IPS-18a (cell line): ENCODE measurements around the gene VOPP1.

Source experiments
- H3K27ac ChIP-seq: one replicate; pipeline ENCODE4 v1.5.1; 2013; ENCODE audit warnings: low read length
- H3K27me3 ChIP-seq: one replicate; pipeline ENCODE4 v1.6.1; 2013; ENCODE audit warnings: mild to moderate bottlenecking, low read length; ENCODE audit not compliant: control insufficient read depth, insufficient read depth
- H3K36me3 ChIP-seq: one replicate; pipeline ENCODE4 v1.6.1; 2013; ENCODE audit warnings: low read depth, low read length; ENCODE audit not compliant: control insufficient read depth
- H3K4me1 ChIP-seq: one replicate; pipeline ENCODE4 v1.6.1; 2013; ENCODE audit warnings: low read depth, low read length; ENCODE audit not compliant: control insufficient read depth
- H3K4me3 ChIP-seq: one replicate; pipeline ENCODE4 v1.5.1; 2013; ENCODE audit warnings: low read length
- H3K9ac ChIP-seq: one replicate; pipeline ENCODE4 v1.6.1; 2013; ENCODE audit warnings: mild to moderate bottlenecking, low read length, moderate library complexity
- H3K9me3 ChIP-seq: one replicate; pipeline ENCODE4 v1.6.1; 2013; ENCODE audit warnings: low read depth, low read length; ENCODE audit not compliant: control insufficient read depth

Gene VOPP1

GRCh38 chr7:55535617-55536016 lies 36.7 kb downstream of the VOPP1 start:
- Histone ChIP-seq H3K9ac (no peak overlapping the region), H3K9me3 (no peaks in the 10 kb centered on the region), H3K4me1 (peaks cover 23% of the 10 kb centered on the region), H3K27ac (no peak overlapping the region), H3K4me3 (no peak overlapping the region), H3K27me3 (no peaks in the 10 kb centered on the region), H3K36me3 (no peaks in the 10 kb centered on the region)

- Histone ChIP-seq H3K36me3 (no peaks in the 10 kb centered on the region), H3K4me3 (no peak overlapping the region), H3K9ac (no peak overlapping the region), H3K27ac (no peak overlapping the region), H3K9me3 (no peaks in the 10 kb centered on the region), H3K27me3 (no peaks in the 10 kb centered on the region), H3K4me1 (peaks cover 20% of the 10 kb centered on the region)
These were observed 37.2 kb downstream of the VOPP1 start for GRCh38 chr7:55534916-55535590.

GRCh38 chr7:55534262-55534915 lies 37.9 kb downstream of the VOPP1 start:
- H3K9ac ChIP-seq = no peak overlapping the region
- H3K4me3 ChIP-seq = no peak overlapping the region
- H3K27ac ChIP-seq = no peak overlapping the region

DNA sequence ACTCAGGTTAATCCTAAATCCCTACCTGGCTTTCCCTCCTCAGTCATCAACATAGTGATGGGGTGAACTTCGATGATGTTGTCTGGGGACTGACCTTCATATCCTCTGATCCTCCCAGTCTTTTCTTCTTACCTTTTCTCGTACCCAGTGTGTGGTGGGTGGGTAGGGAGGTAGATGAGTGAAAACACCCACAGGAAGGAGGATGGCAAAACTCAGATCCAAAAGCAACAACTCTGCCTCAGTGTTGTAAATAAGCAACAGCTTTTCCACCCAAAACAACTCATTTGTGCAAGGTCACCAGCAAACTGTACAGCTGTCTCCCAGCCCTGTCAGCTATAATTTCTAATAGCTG lies 38.6 kb downstream of the VOPP1 start:
- Histone ChIP-seq H3K27ac (no peak overlapping the region), H3K9ac (no peak overlapping the region), H3K9me3 (no peaks in the 10 kb centered on the region), H3K4me3 (no peak overlapping the region), H3K4me1 (peaks cover 13% of the 10 kb centered on the region), H3K27me3 (no peaks in the 10 kb centered on the region), H3K36me3 (no peaks in the 10 kb centered on the region)

More at GRCh38 chr7:55534262-55534915, 37.9 kb downstream of the VOPP1 start:
- Histone ChIP-seq H3K27me3 (no peaks in the 10 kb centered on the region), H3K9me3 (no peaks in the 10 kb centered on the region), H3K36me3 (no peaks in the 10 kb centered on the region), H3K4me1 (peaks cover 15% of the 10 kb centered on the region)

DNA sequence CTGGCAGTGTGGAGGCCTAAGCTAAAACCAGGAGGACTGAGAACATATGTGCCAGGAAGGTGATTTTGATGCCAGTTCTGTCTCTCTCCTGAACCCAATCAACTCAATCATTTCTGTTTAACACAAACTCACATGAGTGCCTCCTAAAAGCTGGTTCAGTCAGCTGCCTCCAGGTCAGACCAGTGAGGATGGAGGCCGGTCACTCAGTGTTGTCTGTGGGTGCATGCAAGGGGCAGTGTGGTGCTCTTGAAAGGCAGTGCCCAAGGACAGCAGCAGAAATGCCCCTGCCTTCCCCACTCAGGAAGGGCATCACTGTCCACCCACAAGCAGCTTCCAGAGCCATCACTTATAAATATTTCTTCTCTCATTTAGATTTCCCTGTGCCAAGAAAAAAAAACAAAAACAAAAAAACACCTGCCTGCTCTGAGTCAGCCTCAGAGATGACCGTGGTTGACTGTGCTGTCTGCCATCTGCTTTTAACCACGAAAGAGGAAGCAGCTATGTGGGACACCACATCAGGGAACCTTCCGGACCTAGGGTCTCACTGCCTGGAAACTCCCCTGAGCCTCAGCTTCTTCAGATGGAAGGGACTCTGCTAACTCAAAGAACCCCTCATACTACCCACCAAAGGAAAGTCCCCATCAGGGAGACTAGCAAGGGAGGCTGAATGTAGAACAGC lies 39.1 kb downstream of the VOPP1 start:
- H3K27ac ChIP-seq = no peak overlapping the region
- peaks cover 7% of the 10 kb centered on the region for H3K4me1 ChIP-seq
- H3K9me3 ChIP-seq = no peaks in the 10 kb centered on the region
- H3K9ac ChIP-seq = no peak overlapping the region
- no peaks in the 10 kb centered on the region for H3K27me3 ChIP-seq
- no peaks in the 10 kb centered on the region for H3K36me3 ChIP-seq
- H3K4me3 ChIP-seq = no peak overlapping the region

- no peaks in the 10 kb centered on the region for H3K36me3 ChIP-seq
- H3K4me1 ChIP-seq = peaks cover 8% of the 10 kb centered on the region
- H3K27me3 ChIP-seq = no peaks in the 10 kb centered on the region
- H3K9ac ChIP-seq = no peak overlapping the region
- H3K9me3 ChIP-seq = no peaks in the 10 kb centered on the region
- no peak overlapping the region for H3K27ac ChIP-seq
- H3K4me3 ChIP-seq = no peak overlapping the region
These were observed 40.0 kb downstream of the VOPP1 start for GRCh38 chr7:55532150-55532917.

- peaks cover 11% of the 10 kb centered on the region for H3K4me1 ChIP-seq
- no peaks in the 10 kb centered on the region for H3K9me3 ChIP-seq
- no peaks in the 10 kb centered on the region for H3K36me3 ChIP-seq
- no peak overlapping the region for H3K27ac ChIP-seq
- H3K27me3 ChIP-seq = no peaks in the 10 kb centered on the region
- H3K4me3 ChIP-seq = no peak overlapping the region
- no peak overlapping the region for H3K9ac ChIP-seq
These were observed 40.8 kb downstream of the VOPP1 start for GRCh38 chr7:55531536-55531935.

DNA sequence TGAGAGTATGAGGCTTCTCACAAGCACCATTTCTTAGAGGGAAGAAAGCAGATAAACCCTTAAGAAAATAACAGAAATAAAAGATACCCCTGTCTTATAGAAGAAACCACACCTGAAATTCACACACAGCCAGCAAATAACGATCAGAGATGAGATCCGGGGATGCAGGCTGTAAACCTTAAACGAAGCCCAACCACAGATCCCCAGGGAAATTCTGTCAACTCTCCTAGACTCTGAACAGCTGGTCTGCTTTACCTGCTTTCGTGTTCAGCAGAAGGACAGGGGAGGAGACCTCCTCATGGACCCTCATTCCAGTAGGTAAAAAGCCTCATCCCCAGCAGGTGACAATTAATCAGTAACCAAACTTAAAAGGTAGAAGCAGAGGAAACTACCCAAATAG lies 45.0 kb downstream of the VOPP1 start:
- Histone ChIP-seq H3K4me1 (peaks cover 19% of the 10 kb centered on the region), H3K4me3 (no peak overlapping the region)

GRCh38 chr7:55526770-55527169 lies 45.5 kb downstream of the VOPP1 start:
- Histone ChIP-seq H3K27ac (no peak overlapping the region), H3K36me3 (no peaks in the 10 kb centered on the region), H3K9ac (no peak overlapping the region), H3K27me3 (no peaks in the 10 kb centered on the region), H3K4me3 (no peak overlapping the region), H3K4me1 (peaks cover 25% of the 10 kb centered on the region), H3K9me3 (no peaks in the 10 kb centered on the region)

More for the DNA sequence above, 45.0 kb downstream of the VOPP1 start:
- Histone ChIP-seq H3K9ac (no peak overlapping the region), H3K36me3 (no peaks in the 10 kb centered on the region), H3K27ac (no peak overlapping the region), H3K9me3 (no peaks in the 10 kb centered on the region), H3K27me3 (no peaks in the 10 kb centered on the region)

- Histone ChIP-seq H3K27me3 (no peaks in the 10 kb centered on the region), H3K27ac (no peak overlapping the region), H3K9ac (no peak overlapping the region)
These were observed 46.0 kb downstream of the VOPP1 start for GRCh38 chr7:55526329-55526728.

GRCh38 chr7:55524558-55525310 lies 47.6 kb downstream of the VOPP1 start:
- Histone ChIP-seq H3K4me3 (no peak overlapping the region), H3K27me3 (no peaks in the 10 kb centered on the region), H3K27ac (no peak overlapping the region), H3K36me3 (peaks cover 5% of the 10 kb centered on the region), H3K4me1 (peaks cover 28% of the 10 kb centered on the region), H3K9me3 (no peaks in the 10 kb centered on the region), H3K9ac (no peak overlapping the region)

More at GRCh38 chr7:55526329-55526728, 46.0 kb downstream of the VOPP1 start:
- Histone ChIP-seq H3K4me3 (no peak overlapping the region), H3K36me3 (no peaks in the 10 kb centered on the region), H3K4me1 (peaks cover 28% of the 10 kb centered on the region), H3K9me3 (no peaks in the 10 kb centered on the region)
